Measurements from ENCODE around the gene USH2A. TPM values are rescaled to one million over a fixed set of nuclear protein-coding genes. Genes with fewer than 3 reads are reported as not detected.

The USH2A gene, protein sequence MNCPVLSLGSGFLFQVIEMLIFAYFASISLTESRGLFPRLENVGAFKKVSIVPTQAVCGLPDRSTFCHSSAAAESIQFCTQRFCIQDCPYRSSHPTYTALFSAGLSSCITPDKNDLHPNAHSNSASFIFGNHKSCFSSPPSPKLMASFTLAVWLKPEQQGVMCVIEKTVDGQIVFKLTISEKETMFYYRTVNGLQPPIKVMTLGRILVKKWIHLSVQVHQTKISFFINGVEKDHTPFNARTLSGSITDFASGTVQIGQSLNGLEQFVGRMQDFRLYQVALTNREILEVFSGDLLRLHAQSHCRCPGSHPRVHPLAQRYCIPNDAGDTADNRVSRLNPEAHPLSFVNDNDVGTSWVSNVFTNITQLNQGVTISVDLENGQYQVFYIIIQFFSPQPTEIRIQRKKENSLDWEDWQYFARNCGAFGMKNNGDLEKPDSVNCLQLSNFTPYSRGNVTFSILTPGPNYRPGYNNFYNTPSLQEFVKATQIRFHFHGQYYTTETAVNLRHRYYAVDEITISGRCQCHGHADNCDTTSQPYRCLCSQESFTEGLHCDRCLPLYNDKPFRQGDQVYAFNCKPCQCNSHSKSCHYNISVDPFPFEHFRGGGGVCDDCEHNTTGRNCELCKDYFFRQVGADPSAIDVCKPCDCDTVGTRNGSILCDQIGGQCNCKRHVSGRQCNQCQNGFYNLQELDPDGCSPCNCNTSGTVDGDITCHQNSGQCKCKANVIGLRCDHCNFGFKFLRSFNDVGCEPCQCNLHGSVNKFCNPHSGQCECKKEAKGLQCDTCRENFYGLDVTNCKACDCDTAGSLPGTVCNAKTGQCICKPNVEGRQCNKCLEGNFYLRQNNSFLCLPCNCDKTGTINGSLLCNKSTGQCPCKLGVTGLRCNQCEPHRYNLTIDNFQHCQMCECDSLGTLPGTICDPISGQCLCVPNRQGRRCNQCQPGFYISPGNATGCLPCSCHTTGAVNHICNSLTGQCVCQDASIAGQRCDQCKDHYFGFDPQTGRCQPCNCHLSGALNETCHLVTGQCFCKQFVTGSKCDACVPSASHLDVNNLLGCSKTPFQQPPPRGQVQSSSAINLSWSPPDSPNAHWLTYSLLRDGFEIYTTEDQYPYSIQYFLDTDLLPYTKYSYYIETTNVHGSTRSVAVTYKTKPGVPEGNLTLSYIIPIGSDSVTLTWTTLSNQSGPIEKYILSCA (N-terminal part only)
- total RNA-seq = not detected
- polyA plus RNA-seq = not detected

DNA sequence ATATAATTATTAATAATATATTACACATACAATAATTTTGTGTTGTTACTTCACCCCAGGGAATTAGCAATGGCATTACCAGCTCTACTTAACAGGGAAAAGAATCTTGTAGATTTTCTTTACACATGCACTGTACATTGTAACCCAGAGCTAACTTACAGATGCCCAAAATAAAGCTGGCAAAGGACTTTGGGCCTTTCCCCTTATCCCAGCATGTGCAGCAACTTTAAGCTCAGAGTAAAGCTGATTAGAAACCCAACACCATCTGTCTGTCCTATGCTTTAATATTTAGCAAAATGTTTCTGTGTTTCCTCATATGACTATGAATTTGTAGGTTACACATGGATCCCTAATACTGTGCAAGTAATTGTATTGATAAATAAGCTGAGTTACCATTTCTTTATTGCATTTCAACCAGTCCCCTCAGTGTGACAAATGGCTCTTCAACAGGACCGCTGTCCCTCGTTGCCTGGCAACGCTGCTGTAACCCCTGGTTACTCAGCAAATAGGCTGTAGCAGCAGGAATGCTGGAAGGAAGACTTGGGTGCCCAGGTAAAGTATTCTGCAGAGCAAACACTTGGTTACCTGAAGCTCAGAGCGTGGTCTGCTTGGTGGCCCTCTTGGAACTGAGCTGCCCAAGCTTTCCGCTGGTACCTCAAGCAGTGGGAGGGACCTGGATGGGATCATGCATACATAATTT lies at the start of gene USH2A:
USH2A (minus strand) TSS at position 628 of the 700 bp plus-strand sequence. CDS start 1,112 bp downstream, outside the sequence.
- H3K27ac Mint-ChIP-seq = no peak within 1 kb of the TSS
- H3K4me1 ChIP-seq (ENCODE audit: control insufficient read depth, insufficient read depth, low read length, poor library complexity, severe bottlenecking) = no peaks in the 10 kb centered on the region
- no peak for DNase-seq
- no peaks in the 10 kb centered on the region for H3K4me1 Mint-ChIP-seq
- H3K27ac ChIP-seq (ENCODE audit: insufficient read depth, low read length, poor library complexity, severe bottlenecking) = no peak within 1 kb of the TSS
- no peak within 1 kb of the TSS for H3K4me3 ChIP-seq (ENCODE audit: low read depth, low read length)
- H3K36me3 ChIP-seq (ENCODE audit: control insufficient read depth, insufficient read depth, low read length) = no peaks in the 10 kb centered on the region
- no peak within 1 kb of the TSS for H3K4me3 Mint-ChIP-seq
- no peak for ATAC-seq (ENCODE audit: low read depth in 2 of 2)
- peaks cover 0 to 12% (median 4%) of the 10 kb centered on the region in 7 donors for H3K9me3 Mint-ChIP-seq
- H3K9me3 ChIP-seq (ENCODE audit: control insufficient read depth in 2 of 2, low read length in 2 of 2) = no peaks in the 10 kb centered on the region
- H3K27me3 ChIP-seq (ENCODE audit: control insufficient read depth, insufficient read depth, low read length) = no peaks in the 10 kb centered on the region
- H3K27me3 Mint-ChIP-seq = no peaks in the 10 kb centered on the region
- H3K36me3 Mint-ChIP-seq = no peaks in the 10 kb centered on the region

- no peaks in the 10 kb centered on the region for H3K27me3 Mint-ChIP-seq
- H3K4me1 ChIP-seq (ENCODE audit: control insufficient read depth, insufficient read depth, low read length, poor library complexity, severe bottlenecking) = no peaks in the 10 kb centered on the region
- no peak overlapping the region for H3K4me3 Mint-ChIP-seq
- H3K9me3 Mint-ChIP-seq = peaks cover 3 to 19% (median 4%) of the 10 kb centered on the region in 7 donors
- peaks cover 3 to 6% of the 10 kb centered on the region in 2 experiments for H3K9me3 ChIP-seq (ENCODE audit: control insufficient read depth in 2 of 2, low read length in 2 of 2)
- H3K36me3 ChIP-seq (ENCODE audit: control insufficient read depth, insufficient read depth, low read length) = no peaks in the 10 kb centered on the region
- no peaks in the 10 kb centered on the region for H3K27me3 ChIP-seq (ENCODE audit: control insufficient read depth, insufficient read depth, low read length)
- no peaks in the 10 kb centered on the region for H3K4me1 Mint-ChIP-seq
- H3K4me3 ChIP-seq (ENCODE audit: low read depth, low read length) = no peak overlapping the region
- no peaks in the 10 kb centered on the region for H3K36me3 Mint-ChIP-seq
- no peak for DNase-seq
- ATAC-seq (ENCODE audit: low read depth in 2 of 2) = no peak
- H3K27ac Mint-ChIP-seq = no peak overlapping the region
- H3K27ac ChIP-seq (ENCODE audit: insufficient read depth, low read length, poor library complexity, severe bottlenecking) = no peak overlapping the region
These were observed 43.0 kb upstream of the USH2A start for GRCh38 chr1:216466162-216466801.

GRCh38 chr1:216464489-216464888 lies 41.2 kb upstream of the USH2A start:
- Histone ChIP-seq H3K9me3 (ENCODE audit: control insufficient read depth in 2 of 2, low read length in 2 of 2) (peaks cover 3 to 6% of the 10 kb centered on the region in 2 experiments), H3K36me3 (ENCODE audit: control insufficient read depth, insufficient read depth, low read length) (no peaks in the 10 kb centered on the region), H3K27ac (ENCODE audit: insufficient read depth, low read length, poor library complexity, severe bottlenecking) (no peak overlapping the region), H3K27me3 (ENCODE audit: control insufficient read depth, insufficient read depth, low read length) (no peaks in the 10 kb centered on the region), H3K4me1 (ENCODE audit: control insufficient read depth, insufficient read depth, low read length, poor library complexity, severe bottlenecking) (no peaks in the 10 kb centered on the region), H3K4me3 (ENCODE audit: low read depth, low read length) (no peak overlapping the region)
- Mint-ChIP-seq H3K4me3 (no peak overlapping the region), H3K4me1 (no peaks in the 10 kb centered on the region), H3K27ac (no peak overlapping the region), H3K9me3 (peaks cover 3 to 21% (median 5%) of the 10 kb centered on the region in 7 donors), H3K36me3 (no peaks in the 10 kb centered on the region), H3K27me3 (no peaks in the 10 kb centered on the region)
- no peak for DNase-seq
- ATAC-seq (ENCODE audit: low read depth in 2 of 2) = no peak

DNA sequence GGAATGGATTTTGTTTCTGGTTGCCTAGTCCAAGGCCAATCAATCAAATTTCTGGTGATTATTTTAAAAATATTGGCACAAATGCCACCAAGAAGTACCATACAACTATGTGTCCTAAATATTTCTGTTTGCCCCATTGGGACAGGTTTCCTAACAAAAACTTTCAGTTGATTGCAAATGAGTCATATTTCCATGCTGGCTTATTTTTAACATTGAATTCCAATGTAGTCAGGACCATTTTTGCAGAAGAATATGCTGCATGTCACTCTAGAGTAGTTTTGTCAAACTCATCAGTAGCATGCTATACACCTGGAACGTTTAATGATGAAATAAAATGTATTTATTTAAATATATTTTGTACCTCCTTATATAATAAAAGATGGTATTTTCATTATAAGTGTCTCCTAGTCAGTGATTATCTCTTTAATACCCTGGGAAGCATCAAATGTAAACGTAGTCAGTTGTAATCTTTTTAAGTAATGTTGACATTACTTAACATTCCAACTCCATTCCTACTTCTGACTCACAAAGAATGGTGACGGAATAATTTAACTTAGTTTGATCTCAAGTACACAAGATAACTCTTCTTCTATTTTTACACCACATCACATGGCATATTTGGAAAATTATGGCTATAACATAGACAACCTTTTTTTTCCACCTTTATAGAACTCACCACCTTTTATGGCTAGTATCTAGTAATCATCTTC lies 39.0 kb upstream of the USH2A start:
- Mint-ChIP-seq H3K36me3 (no peaks in the 10 kb centered on the region), H3K27me3 (no peaks in the 10 kb centered on the region), H3K4me3 (no peak overlapping the region), H3K27ac (no peak overlapping the region), H3K4me1 (no peaks in the 10 kb centered on the region), H3K9me3 (peaks cover 2 to 21% (median 5%) of the 10 kb centered on the region in 7 donors)
- no peaks in the 10 kb centered on the region for H3K36me3 ChIP-seq (ENCODE audit: control insufficient read depth, insufficient read depth, low read length)
- ATAC-seq (ENCODE audit: low read depth in 2 of 2) (no peak), DNase-seq (no peak)
- no peaks in the 10 kb centered on the region for H3K4me1 ChIP-seq (ENCODE audit: control insufficient read depth, insufficient read depth, low read length, poor library complexity, severe bottlenecking)
- peaks cover 3 to 6% of the 10 kb centered on the region in 2 experiments for H3K9me3 ChIP-seq (ENCODE audit: control insufficient read depth in 2 of 2, low read length in 2 of 2)
- no peak overlapping the region for H3K27ac ChIP-seq (ENCODE audit: insufficient read depth, low read length, poor library complexity, severe bottlenecking)
- no peaks in the 10 kb centered on the region for H3K27me3 ChIP-seq (ENCODE audit: control insufficient read depth, insufficient read depth, low read length)
- no peak overlapping the region for H3K4me3 ChIP-seq (ENCODE audit: low read depth, low read length)

DNA sequence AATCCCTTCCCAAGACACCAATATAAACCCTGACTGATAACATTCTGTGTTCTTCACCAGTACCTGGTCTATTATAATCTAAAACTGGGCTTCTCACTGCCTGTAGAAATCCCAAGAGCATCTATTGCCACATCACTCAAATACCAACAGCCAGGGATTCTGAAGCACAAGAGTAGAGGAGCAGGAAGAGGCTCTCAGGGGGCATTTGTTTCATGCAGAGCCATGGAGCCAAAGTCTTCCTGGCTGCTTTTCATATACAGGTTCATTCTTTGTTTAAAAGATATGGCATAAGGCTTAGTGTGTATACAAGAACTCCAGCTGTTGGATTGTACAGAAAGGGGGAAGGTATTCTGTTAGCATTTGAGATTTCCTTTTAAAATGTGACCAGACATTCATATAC lies 38.2 kb upstream of the USH2A start:
- Histone ChIP-seq H3K36me3 (ENCODE audit: control insufficient read depth, insufficient read depth, low read length) (no peaks in the 10 kb centered on the region), H3K27ac (ENCODE audit: insufficient read depth, low read length, poor library complexity, severe bottlenecking) (no peak overlapping the region), H3K4me3 (ENCODE audit: low read depth, low read length) (no peak overlapping the region), H3K4me1 (ENCODE audit: control insufficient read depth, insufficient read depth, low read length, poor library complexity, severe bottlenecking) (no peaks in the 10 kb centered on the region), H3K27me3 (ENCODE audit: control insufficient read depth, insufficient read depth, low read length) (no peaks in the 10 kb centered on the region), H3K9me3 (ENCODE audit: control insufficient read depth in 2 of 2, low read length in 2 of 2) (peaks cover 3 to 6% of the 10 kb centered on the region in 2 experiments)
- Mint-ChIP-seq H3K4me1 (no peaks in the 10 kb centered on the region), H3K36me3 (no peaks in the 10 kb centered on the region), H3K9me3 (peaks cover 0 to 21% (median 5%) of the 10 kb centered on the region in 7 donors), H3K4me3 (no peak overlapping the region), H3K27me3 (no peaks in the 10 kb centered on the region), H3K27ac (no peak overlapping the region)
- no peak for ATAC-seq (ENCODE audit: low read depth in 2 of 2)
- no peak for DNase-seq

DNA sequence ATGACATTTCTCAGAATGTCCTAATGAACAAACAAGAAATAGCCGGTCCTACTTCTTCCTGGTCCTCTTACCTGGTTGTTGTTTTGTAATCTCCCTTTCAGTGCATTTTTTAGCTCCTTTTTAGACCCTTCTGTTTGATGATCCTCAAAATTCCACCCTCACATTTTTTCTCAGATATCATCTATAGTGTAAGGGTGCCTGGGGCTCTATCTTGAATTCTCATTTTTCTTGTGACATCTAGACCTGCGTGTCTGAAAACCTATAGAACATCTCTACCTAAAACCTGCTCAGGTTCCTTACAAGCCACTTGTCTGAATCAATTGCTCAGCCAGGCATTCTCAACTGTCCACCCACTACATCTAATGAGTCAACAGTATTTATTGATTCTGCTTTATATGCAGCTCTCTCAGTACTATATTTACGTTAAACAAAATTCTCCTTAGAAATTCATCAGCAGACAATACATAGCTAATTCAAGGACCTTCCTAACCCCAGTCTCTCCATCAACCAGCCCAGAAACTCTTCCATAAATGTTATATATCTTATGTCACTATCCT lies 36.5 kb upstream of the USH2A start:
- Mint-ChIP-seq H3K27me3 (no peaks in the 10 kb centered on the region), H3K9me3 (peaks cover 0 to 22% (median 10%) of the 10 kb centered on the region in 7 donors), H3K4me3 (no peak overlapping the region), H3K27ac (no peak overlapping the region), H3K4me1 (no peaks in the 10 kb centered on the region), H3K36me3 (no peaks in the 10 kb centered on the region)
- Histone ChIP-seq H3K4me3 (ENCODE audit: low read depth, low read length) (no peak overlapping the region), H3K36me3 (ENCODE audit: control insufficient read depth, insufficient read depth, low read length) (no peaks in the 10 kb centered on the region), H3K9me3 (ENCODE audit: control insufficient read depth in 2 of 2, low read length in 2 of 2) (peaks cover 0 to 6% of the 10 kb centered on the region in 2 experiments), H3K4me1 (ENCODE audit: control insufficient read depth, insufficient read depth, low read length, poor library complexity, severe bottlenecking) (no peaks in the 10 kb centered on the region), H3K27ac (ENCODE audit: insufficient read depth, low read length, poor library complexity, severe bottlenecking) (no peak overlapping the region), H3K27me3 (ENCODE audit: control insufficient read depth, insufficient read depth, low read length) (no peaks in the 10 kb centered on the region)
- ATAC-seq (ENCODE audit: low read depth in 2 of 2) (no peak), DNase-seq (no peak)

All from CD4-positive, CD25-positive, alpha-beta regulatory T cell (primary cell).